ENCODE measurements around the gene GLT8D2.

DNA sequence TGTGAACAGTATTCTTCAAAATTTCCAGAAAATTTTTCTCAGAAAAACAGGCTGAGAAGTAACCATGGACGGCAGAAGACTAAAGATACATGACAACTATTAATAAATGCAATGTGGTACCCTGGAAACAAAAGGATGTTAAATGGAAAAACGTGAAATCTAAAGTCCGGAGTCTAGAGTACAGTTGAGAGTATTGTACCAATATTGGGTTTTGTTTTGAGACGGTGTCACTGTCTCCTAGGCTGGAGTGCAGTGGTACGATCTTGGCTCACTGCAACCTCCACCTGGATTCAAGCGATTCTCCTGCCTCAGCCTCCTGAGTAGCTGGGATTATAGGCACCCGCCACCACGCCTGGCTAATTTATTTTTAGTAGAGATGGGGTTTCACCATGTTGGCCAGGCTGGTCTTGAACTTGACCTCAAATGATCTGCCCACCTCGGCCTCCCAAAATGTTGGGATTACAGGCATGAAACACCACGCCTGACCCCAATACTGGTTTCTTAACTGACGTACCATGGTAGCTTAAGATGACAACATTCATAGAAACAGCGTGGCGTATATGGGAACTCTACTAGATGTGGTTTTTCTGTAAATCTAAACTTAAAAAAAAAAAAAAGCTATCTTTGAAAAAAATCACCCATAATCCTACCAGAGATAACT lies 101.1 kb downstream of the GLT8D2 start:
- TF ChIP-seq, protein P1, sequence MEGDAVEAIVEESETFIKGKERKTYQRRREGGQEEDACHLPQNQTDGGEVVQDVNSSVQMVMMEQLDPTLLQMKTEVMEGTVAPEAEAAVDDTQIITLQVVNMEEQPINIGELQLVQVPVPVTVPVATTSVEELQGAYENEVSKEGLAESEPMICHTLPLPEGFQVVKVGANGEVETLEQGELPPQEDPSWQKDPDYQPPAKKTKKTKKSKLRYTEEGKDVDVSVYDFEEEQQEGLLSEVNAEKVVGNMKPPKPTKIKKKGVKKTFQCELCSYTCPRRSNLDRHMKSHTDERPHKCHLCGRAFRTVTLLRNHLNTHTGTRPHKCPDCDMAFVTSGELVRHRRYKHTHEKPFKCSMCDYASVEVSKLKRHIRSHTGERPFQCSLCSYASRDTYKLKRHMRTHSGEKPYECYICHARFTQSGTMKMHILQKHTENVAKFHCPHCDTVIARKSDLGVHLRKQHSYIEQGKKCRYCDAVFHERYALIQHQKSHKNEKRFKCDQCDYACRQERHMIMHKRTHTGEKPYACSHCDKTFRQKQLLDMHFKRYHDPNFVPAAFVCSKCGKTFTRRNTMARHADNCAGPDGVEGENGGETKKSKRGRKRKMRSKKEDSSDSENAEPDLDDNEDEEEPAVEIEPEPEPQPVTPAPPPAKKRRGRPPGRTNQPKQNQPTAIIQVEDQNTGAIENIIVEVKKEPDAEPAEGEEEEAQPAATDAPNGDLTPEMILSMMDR (IDR thresholded peaks at IDR 0.05; ENCODE audit: poor library complexity) = no peak
- TF ChIP-seq EZH2 (IDR thresholded peaks at IDR 0.05; ENCODE audit: borderline replicate concordance) = no peak
